SIG-M5 treated with dmso at 0.1 percent for 504 hours (cell line): ENCODE results near the gene GTF3C5.
"Not testable (repeated sequence)": the region's sequence is repeated elsewhere in the genome, so short reads cannot be mapped to it uniquely, and the experiment has no call there.

Source experiments
- DNase-seq: peaks from one replicate; lab custom pipeline; 2025; ENCODE audit not compliant: unreplicated experiment; lab: John Stamatoyannopoulos, UW

The GTF3C5 gene

DNA sequence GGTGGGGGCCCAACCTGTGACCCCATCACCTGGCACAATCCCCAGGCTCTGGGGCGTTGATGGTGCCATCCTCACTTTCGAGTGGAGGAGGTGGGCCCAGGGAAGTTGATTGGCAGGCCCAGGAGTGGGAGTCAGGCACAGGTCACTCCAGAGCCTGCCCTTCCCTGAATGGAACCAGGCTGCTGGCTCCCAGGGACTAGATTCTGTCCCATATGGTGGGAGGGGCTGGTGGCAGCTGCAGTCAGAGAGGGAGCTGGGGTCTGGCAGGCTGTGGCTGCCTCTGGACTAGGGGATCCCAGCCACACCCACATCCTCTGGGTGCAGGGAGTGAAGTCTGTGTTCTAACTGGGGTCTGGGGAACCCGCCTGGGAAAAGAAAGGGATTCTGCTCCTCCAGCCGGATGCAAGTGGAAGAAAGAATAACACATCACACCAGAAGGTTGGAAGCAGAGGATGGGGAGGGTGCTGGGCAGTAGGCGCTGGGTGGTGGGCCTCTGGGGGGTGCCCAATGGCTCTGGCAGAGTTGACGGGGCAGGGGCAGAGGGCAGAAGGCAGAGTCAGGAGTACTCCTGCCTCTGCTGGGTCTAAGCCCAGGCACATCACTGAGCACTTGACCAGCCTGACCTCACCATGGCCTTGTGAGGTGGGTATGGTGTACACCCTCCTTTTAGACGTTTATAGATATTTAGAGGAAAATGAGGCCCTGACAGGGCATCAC lies 56.8 kb downstream of the GTF3C5 start:
- DNase-seq = no peak

DNA sequence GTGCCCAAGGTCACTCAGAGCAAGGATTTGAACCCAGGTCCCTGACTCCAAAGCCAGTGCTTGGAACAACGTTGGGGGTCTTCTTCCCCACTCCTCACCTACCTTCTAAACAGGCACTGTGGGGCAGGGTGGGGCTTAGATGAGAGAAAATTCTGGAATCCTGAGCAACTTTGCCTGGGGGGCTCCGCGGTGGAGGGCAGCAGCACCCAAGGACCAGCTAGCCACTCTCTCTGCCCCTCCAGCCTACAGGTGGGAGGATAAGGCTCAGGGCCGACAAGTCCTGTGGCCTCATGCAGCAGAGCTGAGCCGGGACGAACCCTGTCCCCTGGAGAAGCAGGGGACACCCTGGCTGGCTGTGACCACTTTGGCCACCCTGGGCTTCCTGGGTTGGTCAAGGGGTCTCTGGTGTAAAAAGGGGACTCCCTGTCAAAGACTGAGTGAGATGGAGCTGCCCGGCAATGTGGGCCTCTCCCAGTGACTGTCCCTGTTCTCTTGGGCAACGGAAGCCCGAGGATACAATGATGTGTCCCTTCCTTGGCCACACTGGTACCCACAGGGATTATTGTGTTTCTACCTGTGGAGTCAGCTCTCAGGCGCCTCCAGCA lies 57.5 kb downstream of the GTF3C5 start:
- no peak for DNase-seq

DNA sequence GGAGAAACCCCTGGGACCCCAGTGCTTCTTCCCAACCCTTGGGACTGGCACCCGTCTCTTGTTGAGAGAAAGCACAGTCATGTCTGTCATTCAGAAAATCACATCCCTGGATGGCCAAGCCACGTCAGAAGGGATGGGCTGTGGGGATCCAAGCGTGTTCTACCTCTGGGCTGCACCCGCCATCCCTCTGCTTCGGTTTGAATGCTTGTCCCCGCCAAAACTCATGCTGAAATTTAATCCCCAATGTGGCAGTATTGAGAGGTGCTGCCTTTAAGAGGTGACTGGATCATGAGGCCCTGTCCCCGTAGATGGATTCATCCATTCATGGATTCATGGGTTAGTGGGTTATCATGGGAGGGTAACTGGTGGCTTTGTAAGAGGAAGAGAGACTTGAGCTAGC lies 58.0 kb downstream of the GTF3C5 start:
- DNase-seq = no peak

GRCh38 chr9:133089271-133089671 lies 58.5 kb downstream of the GTF3C5 start:
- no peak for DNase-seq

DNA sequence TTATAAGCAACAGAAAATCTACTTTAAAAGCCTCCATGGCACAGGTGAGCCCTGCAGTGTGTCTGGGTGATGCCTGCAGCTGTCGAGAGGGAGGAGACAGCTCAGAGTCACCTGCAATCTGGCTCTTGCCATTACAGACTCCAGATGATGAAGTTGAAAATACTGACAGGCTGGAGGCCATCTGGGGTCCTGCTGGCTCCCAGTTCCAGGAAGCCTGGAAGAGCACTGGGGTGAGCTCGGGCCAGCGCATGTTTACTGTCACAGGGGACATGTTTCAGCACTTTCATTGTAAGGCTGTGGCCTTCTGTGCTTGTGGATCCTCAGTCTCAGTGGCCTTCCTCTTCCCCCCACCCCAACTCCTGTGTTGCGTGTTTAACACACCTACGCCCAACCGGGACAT lies 59.4 kb downstream of the GTF3C5 start:
- DNase-seq = no peak

GRCh38 chr9:133090752-133091385 lies 60.1 kb downstream of the GTF3C5 start:
- DNase-seq = no peak

DNA sequence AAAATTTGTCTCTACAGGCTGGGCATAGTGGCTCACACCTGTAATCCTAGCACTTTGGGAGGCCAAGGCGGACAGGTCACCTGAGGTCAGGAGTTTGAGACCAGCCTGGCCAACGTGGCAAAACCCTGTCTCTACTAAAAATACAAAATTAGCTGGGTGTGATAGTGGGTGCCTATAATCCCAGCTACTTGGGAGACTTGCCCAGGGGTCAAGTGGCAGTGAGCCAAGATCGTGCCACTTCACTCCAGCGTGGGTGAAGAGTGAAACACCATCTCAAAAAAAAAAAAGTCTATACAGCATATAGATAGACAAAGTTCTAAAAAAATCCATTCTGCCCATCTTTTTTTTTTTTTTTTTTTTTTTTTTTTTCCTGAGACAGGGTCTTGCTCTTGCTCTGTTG lies 63.6 kb downstream of the GTF3C5 start:
- not testable (repeated sequence) for DNase-seq

GRCh38 chr9:133094842-133095393 lies 64.1 kb downstream of the GTF3C5 start:
- DNase-seq = no peak

DNA sequence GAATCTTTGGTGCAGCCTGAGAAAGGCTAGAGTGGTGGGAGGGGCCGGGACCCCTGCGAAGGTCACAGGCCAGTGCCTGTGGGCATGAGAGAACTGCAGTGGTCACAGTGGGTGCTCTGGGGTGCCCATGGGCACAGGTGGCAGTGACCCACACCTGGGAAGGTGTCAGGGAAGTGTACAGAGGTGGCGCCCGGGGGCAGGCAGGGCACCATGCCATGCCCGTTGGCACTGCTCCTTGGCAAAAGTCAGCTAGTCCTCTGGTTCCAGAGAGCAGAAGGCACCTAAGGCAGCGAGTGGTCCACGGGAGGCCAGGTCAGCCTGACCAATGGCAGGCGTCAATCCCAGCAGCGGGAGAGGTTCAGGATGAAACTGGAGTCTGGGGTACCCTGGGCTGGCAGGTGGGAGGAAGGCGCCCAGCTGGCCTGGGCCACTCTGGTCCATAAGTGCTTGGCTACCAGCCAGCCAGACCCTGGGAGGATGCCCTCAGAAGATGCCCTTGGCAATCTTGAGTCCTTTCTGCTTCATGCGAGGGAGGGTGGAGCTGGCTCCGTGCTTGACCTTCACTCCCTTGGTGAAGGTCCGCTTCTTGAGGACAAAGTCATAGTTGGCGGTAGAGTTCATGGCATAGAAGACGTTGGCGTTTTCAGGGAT lies 67.4 kb downstream of the GTF3C5 start:
- no peak for DNase-seq

GRCh38 chr9:133098871-133099270 lies 68.1 kb downstream of the GTF3C5 start:
- DNase-seq = no peak

DNA sequence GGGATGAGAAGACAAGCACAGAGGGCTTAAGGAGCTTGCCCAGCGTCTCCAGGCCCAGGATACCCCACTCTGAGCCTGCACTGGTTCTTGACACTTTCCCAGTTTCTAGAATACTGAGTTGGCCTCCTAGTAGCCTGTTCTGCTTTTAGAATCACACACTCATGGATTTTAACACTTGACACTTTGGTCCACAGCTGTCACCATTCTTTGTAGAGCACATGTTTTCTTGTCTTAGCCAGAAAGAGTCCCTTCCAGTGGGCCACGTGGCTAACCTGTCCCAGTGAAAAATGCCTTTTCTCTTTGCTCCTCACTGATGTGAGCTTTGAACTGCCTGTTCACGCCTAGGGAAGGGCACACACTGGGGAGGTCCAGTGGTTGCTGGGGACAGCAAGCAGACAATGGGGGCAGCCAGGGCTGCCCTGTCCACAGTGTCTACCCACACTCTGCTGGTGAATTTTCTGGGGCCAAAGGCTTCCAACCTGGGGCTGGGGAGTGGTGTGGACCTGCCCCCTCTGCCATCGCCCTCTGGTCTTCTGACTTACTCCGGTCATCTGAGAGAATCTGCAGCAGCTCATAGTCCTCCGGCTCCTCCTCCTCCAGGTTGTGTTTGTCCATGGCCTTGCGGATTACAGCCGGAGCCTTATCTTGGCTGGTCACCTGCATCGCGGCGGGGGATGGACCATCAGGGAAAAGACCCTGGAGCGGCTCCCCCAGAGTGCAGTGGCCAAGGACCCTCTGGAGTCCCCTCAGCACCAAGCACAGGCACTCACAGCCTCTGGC lies 69.1 kb downstream of the GTF3C5 start:
- no peak for DNase-seq

- DNase-seq = no peak
Observed at GRCh38 chr9:133100506-133101355, 69.9 kb downstream of the GTF3C5 start.

DNA sequence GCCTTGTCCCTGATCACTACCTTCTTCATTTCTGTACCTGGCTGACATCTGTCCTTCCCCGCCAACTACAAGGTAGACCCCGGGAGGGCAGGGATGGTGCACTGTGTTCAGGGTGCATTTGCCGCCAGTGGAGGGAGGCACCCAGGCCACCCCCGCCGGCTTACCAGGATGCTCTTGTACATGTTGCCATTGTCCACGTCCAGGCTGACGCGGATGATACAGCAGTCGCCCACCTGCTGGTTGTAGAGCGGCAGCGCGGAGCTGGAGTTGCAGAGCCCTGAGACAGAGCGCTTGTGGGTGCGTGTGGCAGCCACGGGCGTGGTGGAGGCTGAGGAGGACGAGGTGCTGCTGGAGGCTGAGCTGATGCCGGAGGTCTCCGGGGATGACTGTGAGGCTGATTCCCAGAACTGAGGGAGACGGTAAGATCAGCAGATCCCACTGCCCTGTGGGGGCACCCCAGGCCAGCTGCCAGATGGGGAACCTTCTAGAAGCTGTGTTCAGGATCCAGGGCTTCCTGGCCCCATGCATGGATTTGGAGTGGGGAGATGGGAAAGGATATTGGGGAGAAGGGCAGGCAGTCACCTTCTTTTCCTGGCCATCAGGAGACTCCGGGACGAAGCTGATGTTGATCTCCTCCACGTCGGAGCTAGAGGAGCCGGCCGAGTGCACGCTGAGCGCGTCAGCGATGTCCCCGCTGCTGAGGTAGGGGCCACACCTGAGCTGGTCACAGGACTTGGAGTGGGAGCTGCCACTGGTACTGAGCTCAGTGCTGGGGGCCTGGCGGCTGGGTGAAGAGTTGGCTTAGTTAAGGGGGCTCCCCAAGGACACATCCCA lies 70.8 kb downstream of the GTF3C5 start:
- no peak for DNase-seq

DNA sequence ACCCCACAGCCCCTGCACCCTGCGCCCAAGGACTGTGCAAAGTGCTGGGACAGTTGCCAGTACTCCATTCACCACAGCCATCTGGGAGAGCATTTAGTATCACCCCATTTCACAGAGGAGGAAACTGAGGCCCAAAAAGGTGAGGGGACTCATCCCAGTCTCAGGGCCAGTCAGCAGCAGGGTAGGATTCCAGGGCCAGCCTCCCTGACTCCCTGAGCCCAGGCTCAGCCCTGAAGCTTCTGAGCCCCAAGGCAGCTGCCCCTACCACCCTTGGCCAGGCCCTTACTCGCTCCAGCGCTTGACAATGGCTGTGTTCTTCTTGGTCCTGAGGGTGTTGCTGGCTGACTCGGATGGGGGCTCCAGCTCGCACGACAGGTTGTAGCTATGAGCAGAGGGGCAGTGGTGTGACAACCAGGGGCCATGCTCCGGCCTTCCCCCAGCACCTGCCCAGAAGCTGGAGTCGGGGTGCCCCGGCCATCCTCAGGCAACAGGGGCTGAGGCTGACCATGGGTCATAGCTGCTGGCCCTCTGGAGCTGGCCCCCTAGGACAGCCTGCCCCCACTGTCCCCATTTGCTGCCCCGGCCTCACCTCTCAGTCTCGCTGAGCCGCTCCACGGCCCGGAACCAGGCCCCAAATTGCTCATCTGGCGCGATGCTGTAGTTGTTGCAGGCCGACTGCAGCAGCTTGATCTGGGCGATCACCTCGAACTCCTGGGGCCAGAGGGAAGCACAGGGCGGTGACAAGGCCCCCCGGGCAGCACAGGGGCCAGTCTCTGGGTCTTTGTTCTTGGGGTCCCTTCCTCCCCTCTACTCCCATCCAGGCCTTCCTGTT lies 71.6 kb downstream of the GTF3C5 start:
- no peak for DNase-seq

- DNase-seq = no peak
Observed at GRCh38 chr9:133103183-133103986, 72.6 kb downstream of the GTF3C5 start.

GRCh38 chr9:133103987-133104505 lies 73.2 kb downstream of the GTF3C5 start:
- no peak for DNase-seq
